HG03439 (cell line): ENCODE measurements around the gene ELOVL5.
"Not testable (repeated sequence)": the region's sequence is repeated elsewhere in the genome, so short reads cannot be mapped to it uniquely, and the experiment has no call there.

Experiments
- ATAC-seq: cut with Tn5 transposase; IDR thresholded peaks from one replicate; pipeline ENCODE4 v1.9.1; 2021; ENCODE audit warnings: mild to moderate bottlenecking, moderate library complexity; ENCODE audit not compliant: unreplicated experiment

Gene ELOVL5

DNA sequence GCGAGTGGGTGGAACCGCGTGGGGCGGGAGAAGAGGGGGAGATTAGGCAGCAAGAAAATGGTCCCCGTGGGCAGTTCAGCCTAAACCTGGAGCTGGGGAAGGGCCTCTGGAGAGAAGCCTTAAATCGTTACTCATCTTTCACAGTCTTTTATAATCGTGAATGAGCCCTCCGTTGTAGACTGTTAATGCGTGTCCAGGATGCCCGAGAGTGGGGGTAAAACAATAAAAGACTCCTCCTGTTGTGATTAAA lies 11.0 kb upstream of the ELOVL5 start:
- no peak for ATAC-seq

GRCh38 chr6:53359095-53359842 lies 10.5 kb upstream of the ELOVL5 start:
- ATAC-seq = peak; percentile 98

- ATAC-seq = peak; percentile 11
Observed at GRCh38 chr6:53358440-53359094, 9.8 kb upstream of the ELOVL5 start.

GRCh38 chr6:53357576-53358360 lies 9.0 kb upstream of the ELOVL5 start:
- ATAC-seq = no peak

DNA sequence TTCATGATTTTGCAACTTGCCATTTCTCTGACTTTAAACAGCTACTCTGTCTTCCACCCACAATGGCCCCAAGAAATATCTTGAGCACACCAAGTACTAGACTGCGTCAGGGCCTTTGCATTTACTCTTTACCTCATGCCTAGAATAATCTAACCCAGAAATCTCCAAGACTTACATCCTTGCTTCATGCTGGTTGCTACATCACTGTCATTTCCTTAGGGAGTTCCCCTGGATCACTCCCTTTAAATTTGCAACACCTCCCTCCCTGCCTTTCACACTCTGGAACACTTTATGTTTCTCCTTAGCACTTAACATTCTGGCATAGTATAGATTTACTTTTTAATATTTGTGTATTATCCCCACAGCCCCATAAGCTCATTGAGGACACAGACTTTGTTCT lies 4.9 kb upstream of the ELOVL5 start:
- ATAC-seq = no peak

GRCh38 chr6:53352360-53352759 lies 3.6 kb upstream of the ELOVL5 start:
- ATAC-seq = no peak

- ATAC-seq = no peak
Observed at GRCh38 chr6:53349209-53349693, 501 bp upstream of the ELOVL5 start.

DNA sequence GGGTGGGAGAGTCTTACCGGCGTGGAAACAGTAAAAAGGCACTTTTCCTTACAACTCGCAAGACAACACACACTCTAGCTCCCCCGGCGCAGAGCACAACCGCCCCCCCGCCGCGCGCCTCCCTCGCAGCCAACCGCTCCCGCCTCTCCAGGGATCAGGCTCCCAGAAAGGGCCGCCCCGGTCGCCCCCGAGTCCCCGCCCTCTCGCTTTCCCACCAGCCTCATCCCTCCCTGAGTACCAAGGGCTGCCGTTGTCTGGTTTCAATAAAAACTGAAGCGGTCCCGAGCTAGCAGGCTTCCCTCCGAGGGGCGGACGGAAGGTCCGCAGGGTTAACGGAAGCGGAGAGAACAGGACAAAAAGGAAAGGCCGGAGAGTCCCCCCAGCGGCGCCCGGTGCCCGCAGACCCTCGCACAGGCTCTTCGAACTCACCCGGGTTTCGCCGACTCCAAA lies 804 bp downstream of the ELOVL5 start:
- peak; percentile 30 for ATAC-seq

DNA sequence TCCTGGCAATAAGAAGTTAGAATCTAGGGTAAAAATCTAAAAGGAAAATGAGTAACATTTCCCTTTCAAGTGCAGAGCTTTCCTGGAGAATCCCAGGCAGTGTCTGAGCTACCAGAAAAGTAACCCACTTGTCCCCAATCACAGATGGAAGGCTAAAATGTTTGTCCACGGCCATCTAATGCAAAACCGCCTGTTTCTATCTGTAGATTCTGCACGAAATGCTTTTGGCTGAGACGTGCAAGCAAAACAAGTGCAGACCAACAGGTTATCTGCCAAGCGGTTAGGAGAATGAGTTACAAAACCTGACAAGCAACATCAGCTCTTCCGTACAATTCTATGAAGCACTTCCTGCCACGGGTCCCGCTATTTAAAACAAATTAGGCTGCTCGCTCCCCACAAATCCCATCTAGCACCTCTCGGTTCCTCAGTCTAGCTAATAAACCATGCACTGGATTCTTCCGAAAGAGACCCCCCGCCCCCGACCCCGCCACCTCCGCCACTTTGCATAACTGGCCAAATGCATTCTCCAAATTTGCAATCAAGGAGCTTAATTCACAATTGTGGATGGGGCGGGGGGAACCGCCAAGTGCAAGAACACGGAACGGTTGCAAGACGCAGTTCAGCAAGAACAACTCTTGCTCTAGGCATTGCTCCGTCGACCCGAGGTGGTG lies 1.4 kb downstream of the ELOVL5 start:
- peak; percentile 1 for ATAC-seq

- not testable (repeated sequence) for ATAC-seq
Observed at GRCh38 chr6:53346049-53346448, 2.7 kb downstream of the ELOVL5 start.

DNA sequence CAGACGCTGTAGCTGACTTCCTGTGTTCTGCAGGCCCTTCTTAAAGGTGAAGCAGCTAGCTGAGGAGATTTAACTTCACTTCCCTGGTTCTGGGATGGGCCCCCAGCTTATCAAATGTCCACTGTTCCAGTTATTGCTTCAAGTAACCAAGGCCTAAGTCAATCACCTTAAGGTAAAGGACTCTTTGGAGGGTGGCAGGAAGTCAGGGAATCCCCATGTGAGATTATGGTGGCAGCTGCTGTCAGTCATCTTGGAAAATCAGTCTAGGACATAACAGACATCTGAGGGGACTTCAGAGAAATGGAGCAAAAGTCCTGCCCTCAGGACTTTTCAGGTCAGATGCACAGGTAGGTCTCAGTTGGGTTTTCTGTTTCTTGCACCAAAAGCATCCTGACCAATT lies 3.8 kb downstream of the ELOVL5 start:
- no peak for ATAC-seq

- ATAC-seq = no peak
Observed at GRCh38 chr6:53343092-53343491, 5.7 kb downstream of the ELOVL5 start.

DNA sequence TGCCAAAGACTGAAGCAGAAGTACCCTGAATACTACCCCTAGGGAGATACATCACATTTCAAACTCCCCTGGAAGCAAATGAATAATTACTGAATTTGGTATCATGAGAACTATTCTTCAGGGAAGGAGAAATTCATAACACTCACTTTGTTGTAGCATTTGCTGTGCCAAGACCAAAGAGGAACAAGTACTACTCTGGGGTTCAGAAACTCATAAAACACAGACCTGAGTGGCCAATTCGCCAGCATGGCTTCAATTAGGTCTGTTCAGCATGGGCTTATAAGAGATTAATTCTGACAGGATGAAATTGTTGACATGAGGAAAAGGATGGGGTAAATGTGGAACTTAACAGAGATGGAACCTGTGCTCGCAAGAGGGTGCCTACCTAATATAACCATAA lies 6.5 kb downstream of the ELOVL5 start:
- no peak for ATAC-seq

DNA sequence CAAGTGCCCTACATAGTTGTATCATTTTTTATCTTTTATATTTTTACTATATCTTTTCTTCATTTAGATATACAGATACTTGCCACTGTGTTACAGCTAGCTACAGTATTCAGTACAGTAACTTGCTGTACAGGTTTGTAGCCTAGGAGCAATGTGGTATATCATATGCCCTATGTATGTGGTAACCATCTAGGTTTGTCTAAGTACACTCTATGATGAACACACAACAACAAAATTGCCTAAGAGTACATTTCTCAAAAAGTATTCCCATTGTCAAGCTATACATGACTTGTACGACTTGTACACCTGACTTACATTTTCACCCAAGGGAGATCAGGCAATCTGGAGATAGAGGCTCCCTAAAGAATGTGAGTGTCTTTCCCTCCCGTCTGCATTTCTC lies 8.2 kb downstream of the ELOVL5 start:
- no peak for ATAC-seq

- ATAC-seq = no peak
Observed at GRCh38 chr6:53339424-53339823, 9.3 kb downstream of the ELOVL5 start.

DNA sequence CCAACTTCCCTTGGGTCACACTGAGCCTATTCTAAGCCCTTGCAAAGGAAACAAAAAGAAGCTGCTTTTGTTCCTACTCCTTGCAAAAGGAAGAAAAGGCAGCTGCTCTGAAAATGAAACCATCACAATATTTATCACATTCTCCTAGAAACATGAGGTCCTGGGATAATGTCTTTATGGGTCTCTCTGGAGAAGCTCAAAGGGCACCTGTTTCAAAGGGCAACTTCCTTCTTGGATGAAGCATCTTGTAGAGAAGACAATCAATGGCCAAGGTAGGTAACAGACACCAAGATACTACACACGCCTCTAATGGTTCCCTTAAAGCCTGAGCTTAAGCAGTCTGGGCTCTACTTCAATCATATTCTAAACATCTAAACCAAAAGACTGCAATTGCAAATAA lies 10.4 kb downstream of the ELOVL5 start:
- no peak for ATAC-seq

GRCh38 chr6:53336070-53336469 lies 12.7 kb downstream of the ELOVL5 start:
- ATAC-seq = no peak

GRCh38 chr6:53335224-53335994 lies 13.3 kb downstream of the ELOVL5 start:
- ATAC-seq = peak; percentile 79

DNA sequence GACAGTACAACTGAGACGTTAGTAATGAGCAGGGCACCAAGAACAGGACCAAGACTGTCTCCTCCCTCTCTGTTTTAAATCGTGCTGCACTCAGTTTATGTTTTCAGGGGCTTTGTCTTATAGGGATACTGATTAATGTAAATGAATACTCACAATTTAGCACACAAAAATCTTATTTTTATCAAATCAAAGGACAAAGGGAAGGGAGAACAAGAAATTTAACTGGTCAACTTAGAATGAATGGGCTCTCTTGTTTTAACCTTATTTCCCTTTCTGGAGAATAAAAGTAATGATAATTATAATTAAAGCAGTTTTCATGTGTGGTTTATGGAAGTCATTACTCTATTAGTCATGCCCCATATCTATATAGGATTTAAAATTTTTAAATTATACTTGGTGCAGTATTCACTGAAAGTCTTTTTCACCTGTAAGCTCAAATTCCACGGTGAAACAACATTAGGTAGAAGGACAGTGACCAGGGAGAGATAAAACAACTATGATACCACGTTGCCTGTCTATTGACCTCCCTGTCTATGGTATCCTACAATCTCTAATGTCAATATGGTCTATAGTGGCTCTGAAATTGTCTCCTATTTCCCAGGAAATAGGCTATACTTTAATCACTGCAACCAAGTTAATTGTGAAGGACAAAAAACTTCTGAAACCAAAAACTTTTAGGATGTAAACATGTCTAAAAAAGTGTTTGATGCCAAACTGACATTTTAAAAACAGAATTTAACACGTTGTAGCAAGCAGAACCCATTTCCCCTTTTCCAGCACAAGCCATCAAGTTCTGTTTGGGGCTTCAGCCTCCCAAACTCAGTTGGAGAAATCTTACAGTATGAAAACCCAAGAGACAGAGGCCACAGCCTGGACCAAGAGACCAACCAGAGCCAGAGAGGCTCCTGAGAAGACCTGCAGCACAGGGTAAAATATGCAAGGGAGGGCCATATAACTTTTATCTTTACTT lies 15.0 kb downstream of the ELOVL5 start:
- no peak for ATAC-seq
